RWPE2 (cell line): ENCODE measurements around the gene SLC7A1.

Source experiments
- ATAC-seq: fragments of 200-7000 bp; cut with Tn5 transposase; 3 replicates; pipeline ENCODE4 v1.9.1; 2021; ENCODE audit warnings: low read depth
- DNase-seq: peaks from one replicate; pipeline ENCODE4 v3.0.0-alpha.2; 2020; ENCODE audit warnings: low spot score
- H3K27ac ChIP-seq: fragments of 450-650 bp; 2 replicates; pipeline ENCODE4 v1.5.1; 2017; ENCODE audit warnings: mild to moderate bottlenecking; ENCODE audit not compliant: poor library complexity, severe bottlenecking
- H3K27me3 ChIP-seq: fragments of 250-450 bp; sonication (Bioruptor Pico); 2 replicates; pipeline ENCODE4 v1.5.1; 2021; ENCODE audit warnings: mild to moderate bottlenecking, moderate library complexity; ENCODE audit not compliant: insufficient read depth, poor library complexity, severe bottlenecking
- H3K36me3 ChIP-seq: fragments of 250-450 bp; sonication (Bioruptor Pico); 2 replicates; pipeline ENCODE4 v1.5.1; 2020; ENCODE audit warnings: low read depth, mild to moderate bottlenecking, moderate library complexity
- H3K4me1 ChIP-seq: fragments of 250-450 bp; sonication (Bioruptor Pico); 2 replicates; pipeline ENCODE4 v1.5.1; 2021; ENCODE audit warnings: mild to moderate bottlenecking, moderate library complexity; ENCODE audit not compliant: insufficient read depth, poor library complexity, severe bottlenecking
- H3K4me3 ChIP-seq: fragments of 250-450 bp; sonication (Bioruptor Pico); 2 replicates; pipeline ENCODE4 v1.5.1; 2021; ENCODE audit warnings: mild to moderate bottlenecking, moderate library complexity; ENCODE audit not compliant: severe bottlenecking
- H3K9me3 ChIP-seq: fragments of 250-450 bp; sonication (Bioruptor Pico); 2 replicates; pipeline ENCODE4 v1.5.1; 2021; ENCODE audit warnings: mild to moderate bottlenecking, moderate library complexity; ENCODE audit not compliant: severe bottlenecking
- TF ChIP-seq, protein P1 (sequence below): fragments of 450-650 bp; IDR thresholded peaks from one replicate; pipeline ENCODE4 v1.5.1; 2017; ENCODE audit warnings: mild to moderate bottlenecking, moderate library complexity; ENCODE audit not compliant: poor library complexity, severe bottlenecking

SLC7A1 gene

DNA sequence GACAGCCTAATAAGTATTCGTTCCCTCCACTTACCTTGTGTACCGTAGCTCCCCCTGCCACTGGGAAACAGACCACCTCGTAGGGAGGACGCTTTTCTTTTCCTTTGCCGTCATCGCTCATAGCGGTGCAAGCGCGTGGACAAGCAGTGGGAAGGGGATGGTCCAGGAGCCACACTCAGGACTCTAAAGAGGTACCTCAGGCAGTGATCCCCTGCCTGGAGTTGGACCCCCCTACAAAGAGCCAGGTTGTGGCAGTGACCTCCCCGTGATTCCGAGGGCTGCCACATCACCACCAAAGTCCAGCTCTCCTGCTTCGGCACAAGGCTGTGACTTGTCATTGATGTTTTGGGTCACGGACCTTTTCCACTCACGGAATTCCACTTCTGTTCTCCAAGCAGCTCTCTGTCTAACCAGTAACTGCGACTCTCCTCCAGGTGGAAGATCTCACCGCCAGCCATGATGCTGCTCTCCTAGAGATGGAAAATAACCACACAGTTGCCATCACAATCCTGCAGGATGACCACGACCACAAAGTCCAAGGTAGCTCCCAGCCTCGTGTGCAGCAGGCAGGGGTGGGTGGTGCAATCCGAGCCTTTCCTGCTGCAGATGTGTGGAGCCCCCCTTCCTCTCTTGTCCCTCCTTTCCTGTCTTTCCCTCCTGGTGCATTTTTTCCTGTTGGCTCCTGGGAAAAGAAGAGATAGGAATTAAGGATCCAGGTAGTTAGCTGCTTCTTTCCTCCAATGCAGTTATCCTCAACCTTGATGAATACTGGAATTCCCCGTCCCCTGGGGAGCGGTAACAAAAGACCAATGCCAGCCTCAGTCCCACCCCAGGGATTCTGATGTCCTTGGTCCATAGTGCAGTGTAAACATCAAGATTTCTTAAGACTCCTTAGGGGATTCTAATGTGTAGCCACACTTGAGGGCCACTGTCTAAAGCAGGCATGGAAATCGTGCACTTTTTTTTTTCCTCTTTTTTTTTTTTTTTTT lies 107.7 kb downstream of the SLC7A1 start:
- Histone ChIP-seq H3K9me3 (no peaks in the 10 kb centered on the region), H3K27ac (no peak overlapping the region), H3K36me3 (no peaks in the 10 kb centered on the region), H3K4me1 (no peaks in the 10 kb centered on the region), H3K27me3 (no peaks in the 10 kb centered on the region), H3K4me3 (no peak overlapping the region)
- ATAC-seq (no peak), DNase-seq (no peak)
- TF ChIP-seq, protein P1, sequence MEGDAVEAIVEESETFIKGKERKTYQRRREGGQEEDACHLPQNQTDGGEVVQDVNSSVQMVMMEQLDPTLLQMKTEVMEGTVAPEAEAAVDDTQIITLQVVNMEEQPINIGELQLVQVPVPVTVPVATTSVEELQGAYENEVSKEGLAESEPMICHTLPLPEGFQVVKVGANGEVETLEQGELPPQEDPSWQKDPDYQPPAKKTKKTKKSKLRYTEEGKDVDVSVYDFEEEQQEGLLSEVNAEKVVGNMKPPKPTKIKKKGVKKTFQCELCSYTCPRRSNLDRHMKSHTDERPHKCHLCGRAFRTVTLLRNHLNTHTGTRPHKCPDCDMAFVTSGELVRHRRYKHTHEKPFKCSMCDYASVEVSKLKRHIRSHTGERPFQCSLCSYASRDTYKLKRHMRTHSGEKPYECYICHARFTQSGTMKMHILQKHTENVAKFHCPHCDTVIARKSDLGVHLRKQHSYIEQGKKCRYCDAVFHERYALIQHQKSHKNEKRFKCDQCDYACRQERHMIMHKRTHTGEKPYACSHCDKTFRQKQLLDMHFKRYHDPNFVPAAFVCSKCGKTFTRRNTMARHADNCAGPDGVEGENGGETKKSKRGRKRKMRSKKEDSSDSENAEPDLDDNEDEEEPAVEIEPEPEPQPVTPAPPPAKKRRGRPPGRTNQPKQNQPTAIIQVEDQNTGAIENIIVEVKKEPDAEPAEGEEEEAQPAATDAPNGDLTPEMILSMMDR = no peak

DNA sequence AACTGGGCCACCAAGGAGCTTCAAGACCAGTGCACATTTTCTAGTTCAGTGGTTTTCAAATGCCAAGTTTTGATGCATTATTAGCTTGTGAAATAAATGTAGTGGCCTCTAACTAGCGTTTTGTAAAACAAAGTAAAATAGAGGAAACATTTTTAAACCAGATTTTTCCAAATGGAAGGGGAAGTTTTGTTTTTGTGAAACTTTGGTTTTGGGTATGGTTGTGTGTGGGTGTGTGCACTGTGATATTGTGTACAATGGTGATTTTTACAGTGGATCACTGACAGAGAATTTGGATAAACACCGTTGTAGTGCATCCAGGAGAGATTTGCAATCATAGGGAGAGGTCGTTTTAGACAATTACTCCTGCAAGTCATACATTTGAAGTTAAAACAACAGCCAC lies 108.9 kb downstream of the SLC7A1 start:
- TF ChIP-seq, protein P1 = no peak
- no peaks in the 10 kb centered on the region for H3K9me3 ChIP-seq

DNA sequence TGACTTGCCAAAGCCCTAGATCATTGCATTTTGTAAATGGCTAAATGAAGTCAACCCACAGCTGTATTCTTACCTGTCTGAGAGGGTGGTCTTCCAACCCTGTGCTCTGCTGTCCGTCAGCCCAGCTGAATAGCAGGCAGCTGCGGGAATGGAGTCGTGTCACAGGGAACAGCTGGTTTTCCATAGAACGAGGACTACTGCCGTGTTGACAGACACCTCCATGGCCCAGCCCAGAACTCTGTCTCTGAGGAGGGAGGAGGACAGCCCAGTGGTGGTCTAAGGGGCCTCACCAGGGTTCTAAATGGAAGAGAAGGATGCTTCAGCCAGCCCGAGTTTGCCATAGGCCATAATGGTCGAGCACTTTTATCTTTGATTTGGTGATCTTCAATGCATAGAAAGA lies 110.7 kb downstream of the SLC7A1 start:
- Histone ChIP-seq H3K9me3 (no peaks in the 10 kb centered on the region), H3K4me3 (no peak overlapping the region), H3K4me1 (no peaks in the 10 kb centered on the region), H3K27me3 (no peaks in the 10 kb centered on the region), H3K27ac (no peak overlapping the region), H3K36me3 (no peaks in the 10 kb centered on the region)
- TF ChIP-seq, protein P1 = no peak
- no peak for DNase-seq
- no peak for ATAC-seq

More for the DNA sequence above, 108.9 kb downstream of the SLC7A1 start:
- Histone ChIP-seq H3K27me3 (no peaks in the 10 kb centered on the region), H3K4me3 (no peak overlapping the region), H3K4me1 (no peaks in the 10 kb centered on the region), H3K36me3 (no peaks in the 10 kb centered on the region), H3K27ac (no peak overlapping the region)
- DNase-seq = no peak
- ATAC-seq = no peak

DNA sequence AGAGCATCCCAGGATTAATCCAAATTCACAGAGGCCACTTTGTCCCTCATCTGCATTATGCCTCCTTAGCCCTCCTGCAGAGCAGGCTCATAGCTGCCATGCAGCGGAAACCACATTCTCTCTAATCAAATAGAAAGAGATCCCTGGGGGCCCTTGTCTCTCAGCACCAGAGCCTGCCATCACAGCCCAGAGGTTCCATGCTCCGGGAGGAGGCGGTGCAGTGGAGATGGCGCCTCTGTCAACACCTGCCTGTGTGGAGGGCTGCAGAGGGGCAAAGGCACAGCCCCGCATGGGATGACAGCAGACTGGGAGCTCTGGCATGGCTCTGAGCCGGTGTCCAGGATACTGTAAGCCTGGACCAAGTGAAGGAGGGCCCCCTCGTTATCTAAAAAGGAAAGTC lies 111.3 kb downstream of the SLC7A1 start:
- TF ChIP-seq, protein P1 = no peak
- no peak for ATAC-seq
- H3K9me3 ChIP-seq = no peaks in the 10 kb centered on the region
- no peak overlapping the region for H3K27ac ChIP-seq
- H3K27me3 ChIP-seq = no peaks in the 10 kb centered on the region
- no peaks in the 10 kb centered on the region for H3K36me3 ChIP-seq
- H3K4me3 ChIP-seq = no peak overlapping the region
- DNase-seq = no peak
- no peaks in the 10 kb centered on the region for H3K4me1 ChIP-seq

DNA sequence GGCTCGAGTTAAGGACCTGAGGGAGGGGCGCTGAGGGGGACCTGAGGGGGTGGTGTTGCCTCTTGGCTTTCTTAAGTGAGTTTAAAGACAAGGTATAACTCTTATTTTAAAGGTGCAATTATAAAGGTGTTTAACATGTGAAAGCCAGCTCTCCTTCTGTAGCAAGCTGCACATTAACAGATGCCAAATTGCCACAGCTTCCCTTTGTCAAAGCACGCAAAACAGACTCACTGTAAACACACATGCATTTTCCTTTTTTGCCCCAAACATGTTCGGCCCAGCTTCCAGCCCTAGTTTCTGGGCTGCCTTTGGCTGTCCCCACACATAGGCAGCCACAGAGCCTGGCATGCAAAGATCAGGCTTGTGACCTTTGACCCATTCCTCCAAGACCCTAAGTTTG lies 111.9 kb downstream of the SLC7A1 start:
- TF ChIP-seq, protein P1 = no peak
- H3K27ac ChIP-seq = no peak overlapping the region
- H3K27me3 ChIP-seq = no peaks in the 10 kb centered on the region
- ATAC-seq (no peak), DNase-seq (no peak)
- no peaks in the 10 kb centered on the region for H3K4me1 ChIP-seq
- no peaks in the 10 kb centered on the region for H3K36me3 ChIP-seq
- no peak overlapping the region for H3K4me3 ChIP-seq
- H3K9me3 ChIP-seq = no peaks in the 10 kb centered on the region
